K562 (cell line): Measurements from ENCODE around the gene ATP5PD. TPM values are rescaled to one million over a fixed set of nuclear protein-coding genes. Genes with fewer than 3 reads are reported as not detected.
A peak's percentile ranks its signal among the peaks of the same experiment; 100 is the strongest.

Experiments used
- E2F3 ChIP-seq: fragments of 250-450 bp; sonication (Bioruptor Pico); IDR thresholded peaks from 2 replicates; pipeline ENCODE4 v1.4.0; 2020; ENCODE audit warnings: mild to moderate bottlenecking
- FUS ChIP-seq: fragments of 200-400 bp; formaldehyde crosslinking; optimal IDR thresholded peaks from 2 replicates; pipeline ENCODE3; 2017; ENCODE audit warnings: low read depth, low read length
- KAT8 ChIP-seq: fragments of 450-650 bp; IDR thresholded peaks from 2 replicates; pipeline ENCODE4 v1.6.1; 2016; ENCODE audit warnings: low read depth, mild to moderate bottlenecking
- MAFF ChIP-seq: IDR thresholded peaks from 2 replicates; pipeline ENCODE4 v1.6.1; 2012; ENCODE audit warnings: low read length, improper control_type of control experiment
- PHF21A ChIP-seq: fragments of 450-650 bp; IDR thresholded peaks from 2 replicates; pipeline ENCODE4 v1.6.1; 2017; ENCODE audit warnings: low read depth, borderline replicate concordance
- POLR3G ChIP-seq: IDR thresholded peaks from 2 replicates; pipeline ENCODE4 v1.6.1; 2011; ENCODE audit not compliant: insufficient read length, insufficient replicate concordance; ENCODE audit errors: extremely low read depth
- SMARCA5 ChIP-seq: fragments of 450-650 bp; IDR thresholded peaks from 2 replicates; pipeline ENCODE4 v1.6.1; 2016
- SRSF9 ChIP-seq: fragments of 200-400 bp; formaldehyde crosslinking; IDR thresholded peaks from 2 replicates; pipeline ENCODE4 v1.6.1; 2017; ENCODE audit warnings: low read depth, low read length, borderline replicate concordance
- TAF9B ChIP-seq: fragments of 450-650 bp; IDR thresholded peaks from 2 replicates; pipeline ENCODE4 v1.6.1; 2018; ENCODE audit warnings: mild to moderate bottlenecking; ENCODE audit not compliant: partially characterized antibody
- ZBTB7A ChIP-seq: IDR thresholded peaks from 2 replicates; pipeline ENCODE4 v1.6.1; 2011; ENCODE audit warnings: low read depth, mild to moderate bottlenecking, low read length, moderate library complexity, borderline replicate concordance; ENCODE audit not compliant: control insufficient read depth
- polyA plus RNA-seq, 8 experiments: library from polyadenylated mRNA; depleted of rRNA in 4 of 8; stranded (reverse) in 5 of 8; unstranded in 3 of 8; fragments of >200 nt; fragmentation: Nextera tagmentation in 2 of 8; fragmentation: Illumina TruSeq in 1 of 8; extraction: Ambion mirVana in 2 of 8; extraction: Trizol in 1 of 8; gene quantifications; 2 replicates each; pipeline versions ENCODE4 v1.2.1 to v1.2.3, GENCODE V29; 2011 to 2014; ENCODE audit warnings: inconsistent platforms in 1 of 8, missing spikeins in 1 of 8
- total RNA-seq, 7 experiments: library from RNA; depleted of rRNA in 6 of 7; stranded (reverse); fragments of >200 nt in 6 of 7; fragmentation: Illumina TruSeq in 2 of 7; extraction: Trizol in 2 of 7; gene quantifications; 2 replicates each; pipeline versions ENCODE4 v1.2.1 to v1.2.3, GENCODE V29; 2011 to 2021; ENCODE audit warnings: low replicate concordance in 1 of 7
- TF ChIP-seq, protein P1 (sequence below): sonication (generic); formaldehyde crosslinking; IDR thresholded peaks from 2 replicates; pipeline ENCODE4 v1.8.1; 2022; ENCODE audit warnings: missing genetic modification reagents
- TF ChIP-seq, protein P2 (sequence below): fragments of 450-650 bp; IDR thresholded peaks from 2 replicates; pipeline ENCODE4 v1.6.1; 2016; ENCODE audit warnings: low read depth, mild to moderate bottlenecking, moderate library complexity
- TF ChIP-seq, protein P3 (sequence below): fragments of 250-450 bp; sonication (Bioruptor Pico); IDR thresholded peaks from 2 replicates; pipeline ENCODE4 v1.4.0; 2020; ENCODE audit warnings: mild to moderate bottlenecking
- TF ChIP-seq, protein P4 (sequence below): fragments of 450-650 bp; IDR thresholded peaks from one replicate; pipeline ENCODE4 v1.6.1; 2018; ENCODE audit warnings: mild to moderate bottlenecking, moderate library complexity; ENCODE audit not compliant: partially characterized antibody
- TF ChIP-seq, protein P5 (sequence below): sonication (generic); formaldehyde crosslinking; IDR thresholded peaks from 2 replicates; pipeline ENCODE4 v1.9.0; 2022; ENCODE audit warnings: mild to moderate bottlenecking, missing genetic modification reagents
- TF ChIP-seq, protein P6 (sequence below): sonication (generic); formaldehyde crosslinking; IDR thresholded peaks from 2 replicates; pipeline ENCODE4 v1.8.0; 2022; ENCODE audit warnings: missing genetic modification reagents, mild to moderate bottlenecking, borderline replicate concordance

The ATP5PD gene
- total and polyA plus RNA-seq, 9 of the 15 experiments (the other 6 are each of a cell fraction or from before 2014, with no cell fraction given), result 271 to 828 (median 432) TPM

DNA sequence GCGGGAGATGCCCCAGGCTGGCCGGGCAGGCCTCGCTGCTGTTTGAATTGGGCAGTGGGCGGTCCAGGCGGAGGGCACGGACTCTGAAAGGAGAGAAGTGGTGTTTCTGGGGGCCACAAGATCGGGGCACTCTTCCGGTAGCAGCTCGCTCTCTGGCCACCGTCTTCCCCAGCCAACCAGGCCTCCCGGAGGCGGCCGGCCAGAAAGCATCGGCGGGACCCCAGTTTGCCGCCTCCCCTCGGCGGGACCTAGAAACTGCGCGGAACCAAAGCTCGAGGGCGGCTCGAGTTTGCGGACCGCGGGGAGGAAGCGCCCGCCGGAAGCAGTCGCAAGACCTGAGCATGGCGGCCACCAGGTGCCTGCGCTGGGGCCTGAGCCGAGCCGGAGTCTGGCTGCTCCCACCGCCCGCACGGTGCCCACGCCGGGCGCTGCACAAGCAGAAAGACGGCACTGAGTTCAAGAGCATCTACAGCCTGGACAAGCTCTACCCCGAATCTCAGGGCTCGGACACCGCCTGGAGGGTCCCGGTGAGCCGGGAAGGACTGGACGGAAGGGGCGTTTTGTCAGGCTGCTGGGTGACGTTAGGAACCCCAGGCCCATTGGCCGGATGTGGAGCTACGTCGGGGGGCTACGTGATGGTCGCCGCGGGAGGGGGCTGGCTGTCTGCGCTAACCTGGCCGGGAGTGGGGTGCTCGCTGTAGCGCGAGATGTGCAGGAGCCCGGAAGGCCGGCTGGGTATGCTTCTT, 34.2 kb downstream of the ATP5PD start, which contains the start of gene MRPL58 (continued):
- no peak for TF ChIP-seq SRSF9
- TF ChIP-seq, protein P1, sequence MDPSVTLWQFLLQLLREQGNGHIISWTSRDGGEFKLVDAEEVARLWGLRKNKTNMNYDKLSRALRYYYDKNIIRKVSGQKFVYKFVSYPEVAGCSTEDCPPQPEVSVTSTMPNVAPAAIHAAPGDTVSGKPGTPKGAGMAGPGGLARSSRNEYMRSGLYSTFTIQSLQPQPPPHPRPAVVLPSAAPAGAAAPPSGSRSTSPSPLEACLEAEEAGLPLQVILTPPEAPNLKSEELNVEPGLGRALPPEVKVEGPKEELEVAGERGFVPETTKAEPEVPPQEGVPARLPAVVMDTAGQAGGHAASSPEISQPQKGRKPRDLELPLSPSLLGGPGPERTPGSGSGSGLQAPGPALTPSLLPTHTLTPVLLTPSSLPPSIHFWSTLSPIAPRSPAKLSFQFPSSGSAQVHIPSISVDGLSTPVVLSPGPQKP, result no peak
- no peak for TF ChIP-seq POLR3G
- TF ChIP-seq FUS, result no peak
- peak; percentile 69; the same call in 1 of the 2 replicates for TF ChIP-seq ZBTB7A
- TF ChIP-seq, protein P2, sequence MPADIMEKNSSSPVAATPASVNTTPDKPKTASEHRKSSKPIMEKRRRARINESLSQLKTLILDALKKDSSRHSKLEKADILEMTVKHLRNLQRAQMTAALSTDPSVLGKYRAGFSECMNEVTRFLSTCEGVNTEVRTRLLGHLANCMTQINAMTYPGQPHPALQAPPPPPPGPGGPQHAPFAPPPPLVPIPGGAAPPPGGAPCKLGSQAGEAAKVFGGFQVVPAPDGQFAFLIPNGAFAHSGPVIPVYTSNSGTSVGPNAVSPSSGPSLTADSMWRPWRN, result no peak
- TF ChIP-seq MAFF, result no peak
- TF ChIP-seq, protein P3, sequence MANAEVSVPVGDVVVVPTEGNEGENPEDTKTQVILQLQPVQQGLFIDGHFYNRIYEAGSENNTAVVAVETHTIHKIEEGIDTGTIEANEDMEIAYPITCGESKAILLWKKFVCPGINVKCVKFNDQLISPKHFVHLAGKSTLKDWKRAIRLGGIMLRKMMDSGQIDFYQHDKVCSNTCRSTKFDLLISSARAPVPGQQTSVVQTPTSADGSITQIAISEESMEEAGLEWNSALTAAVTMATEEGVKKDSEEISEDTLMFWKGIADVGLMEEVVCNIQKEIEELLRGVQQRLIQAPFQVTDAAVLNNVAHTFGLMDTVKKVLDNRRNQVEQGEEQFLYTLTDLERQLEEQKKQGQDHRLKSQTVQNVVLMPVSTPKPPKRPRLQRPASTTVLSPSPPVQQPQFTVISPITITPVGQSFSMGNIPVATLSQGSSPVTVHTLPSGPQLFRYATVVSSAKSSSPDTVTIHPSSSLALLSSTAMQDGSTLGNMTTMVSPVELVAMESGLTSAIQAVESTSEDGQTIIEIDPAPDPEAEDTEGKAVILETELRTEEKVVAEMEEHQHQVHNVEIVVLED (CRISPR knock-in tag), result peak; percentile 69
- TF ChIP-seq, protein P4, sequence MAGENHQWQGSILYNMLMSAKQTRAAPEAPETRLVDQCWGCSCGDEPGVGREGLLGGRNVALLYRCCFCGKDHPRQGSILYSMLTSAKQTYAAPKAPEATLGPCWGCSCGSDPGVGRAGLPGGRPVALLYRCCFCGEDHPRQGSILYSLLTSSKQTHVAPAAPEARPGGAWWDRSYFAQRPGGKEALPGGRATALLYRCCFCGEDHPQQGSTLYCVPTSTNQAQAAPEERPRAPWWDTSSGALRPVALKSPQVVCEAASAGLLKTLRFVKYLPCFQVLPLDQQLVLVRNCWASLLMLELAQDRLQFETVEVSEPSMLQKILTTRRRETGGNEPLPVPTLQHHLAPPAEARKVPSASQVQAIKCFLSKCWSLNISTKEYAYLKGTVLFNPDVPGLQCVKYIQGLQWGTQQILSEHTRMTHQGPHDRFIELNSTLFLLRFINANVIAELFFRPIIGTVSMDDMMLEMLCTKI, result no peak
- TF ChIP-seq, protein P5, sequence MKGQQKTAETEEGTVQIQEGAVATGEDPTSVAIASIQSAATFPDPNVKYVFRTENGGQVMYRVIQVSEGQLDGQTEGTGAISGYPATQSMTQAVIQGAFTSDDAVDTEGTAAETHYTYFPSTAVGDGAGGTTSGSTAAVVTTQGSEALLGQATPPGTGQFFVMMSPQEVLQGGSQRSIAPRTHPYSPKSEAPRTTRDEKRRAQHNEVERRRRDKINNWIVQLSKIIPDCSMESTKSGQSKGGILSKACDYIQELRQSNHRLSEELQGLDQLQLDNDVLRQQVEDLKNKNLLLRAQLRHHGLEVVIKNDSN (CRISPR knock-in tag), result 0 out of 2 replicates have a peak, but pooled peaks have one; percentile 11
- TF ChIP-seq, protein P6, sequence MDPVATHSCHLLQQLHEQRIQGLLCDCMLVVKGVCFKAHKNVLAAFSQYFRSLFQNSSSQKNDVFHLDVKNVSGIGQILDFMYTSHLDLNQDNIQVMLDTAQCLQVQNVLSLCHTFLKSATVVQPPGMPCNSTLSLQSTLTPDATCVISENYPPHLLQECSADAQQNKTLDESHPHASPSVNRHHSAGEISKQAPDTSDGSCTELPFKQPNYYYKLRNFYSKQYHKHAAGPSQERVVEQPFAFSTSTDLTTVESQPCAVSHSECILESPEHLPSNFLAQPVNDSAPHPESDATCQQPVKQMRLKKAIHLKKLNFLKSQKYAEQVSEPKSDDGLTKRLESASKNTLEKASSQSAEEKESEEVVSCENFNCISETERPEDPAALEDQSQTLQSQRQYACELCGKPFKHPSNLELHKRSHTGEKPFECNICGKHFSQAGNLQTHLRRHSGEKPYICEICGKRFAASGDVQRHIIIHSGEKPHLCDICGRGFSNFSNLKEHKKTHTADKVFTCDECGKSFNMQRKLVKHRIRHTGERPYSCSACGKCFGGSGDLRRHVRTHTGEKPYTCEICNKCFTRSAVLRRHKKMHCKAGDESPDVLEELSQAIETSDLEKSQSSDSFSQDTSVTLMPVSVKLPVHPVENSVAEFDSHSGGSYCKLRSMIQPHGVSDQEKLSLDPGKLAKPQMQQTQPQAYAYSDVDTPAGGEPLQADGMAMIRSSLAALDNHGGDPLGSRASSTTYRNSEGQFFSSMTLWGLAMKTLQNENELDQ (CRISPR knock-in tag), result no peak
- TF ChIP-seq TAF9B, result peak; percentile 97
- TF ChIP-seq E2F3 (CRISPR knock-in tag), result peak; percentile 77; the same call in 1 of the 2 replicates
- no peak for TF ChIP-seq KAT8
- 0 out of 2 replicates have a peak, but pooled peaks have one; percentile 46 for TF ChIP-seq PHF21A
- no peak for TF ChIP-seq SMARCA5
